K562 (cell line): ENCODE data around the gene ARL10. TPM values are rescaled to one million over a fixed set of nuclear protein-coding genes. Genes with fewer than 3 reads are reported as not detected.
A peak's percentile ranks its signal among the peaks of the same experiment; 100 is the strongest.

Source experiments
- ATAC-seq: fragments of 200-7000 bp; cut with Tn5 transposase; 3 replicates; pipeline ENCODE4 v1.9.1; 2020; ENCODE audit warnings: moderate library complexity
- BruUV-seq: library from RNA; stranded (reverse); fragments of 400-500 nt; replicated peaks from 2 replicates; lab custom pipeline; 2021; lab: Mats Ljungman, UMichigan
- CTCF ChIA-PET: fragments of 300-600 bp; formaldehyde crosslinking; extraction: SDS; loops from one replicate; lab custom pipeline; 2021; ENCODE audit warnings: low intra/inter-chr PET ratio; lab: Yijun Ruan, JAX
- POLR2A ChIA-PET: fragments of 300-600, 350-650 bp; sonication (Branson Sonifier 250); formaldehyde crosslinking; extraction: SDS; loops from one replicate; lab custom pipeline; 2021; ENCODE audit warnings: antibody characterized with exemption, inconsistent platforms; lab: Yijun Ruan, JAX
- DNase-seq, 4 experiments: peaks; one replicate each; pipeline versions ENCODE4 v3.0.0 to v3.0.0-alpha.2; 2011 to 2018; ENCODE audit warnings: low spot score in 3 of 4, mixed read lengths in 3 of 4; ENCODE audit errors: extremely low read depth in 1 of 4
- FAIRE-seq: peaks from 2 replicates; lab custom pipeline; 2011; peaks lifted over from hg19 to GRCh38; lab: Jason Lieb, UNC
- H2AFZ ChIP-seq: 2 replicates; pipeline ENCODE4 v1.6.0; 2011; ENCODE audit warnings: low read depth, low read length, control low read depth, inconsistent platforms
- H3K27ac ChIP-seq: fragments of 200-600 bp; 3 replicates; pipeline ENCODE4 v1.8.0; 2011; ENCODE audit warnings: low read depth, mild to moderate bottlenecking, control low read depth, inconsistent platforms, low read length, moderate library complexity, mixed read lengths; ENCODE audit errors: extremely low read depth
- H3K27me3 ChIP-seq, 2 experiments: fragments of 300-600 bp in 1 of 2; 2 replicates in 1 of 2; 3 replicates in 1 of 2; pipeline versions ENCODE4 v1.6.0 to v1.8.0; 2011; ENCODE audit warnings: inconsistent platforms in 2 of 2, low read length in 2 of 2, mild to moderate bottlenecking in 1 of 2, mixed read lengths in 1 of 2, moderate library complexity in 1 of 2; ENCODE audit not compliant: control insufficient read depth in 2 of 2, insufficient read depth in 2 of 2
- H3K36me3 ChIP-seq: fragments of 300-600 bp; 3 replicates; pipeline ENCODE4 v1.8.0; 2011; ENCODE audit warnings: mild to moderate bottlenecking, low read length, inconsistent platforms; ENCODE audit not compliant: control insufficient read depth, insufficient read depth
- H3K4me1 ChIP-seq, 2 experiments: fragments of 200-600 bp in 1 of 2; replicated peaks in 1 of 2; 2 replicates in 1 of 2; 3 replicates in 1 of 2; pipeline versions ENCODE4 v1.5.1 to v1.8.0; 2011; ENCODE audit warnings: inconsistent platforms in 2 of 2, low read length in 2 of 2, mild to moderate bottlenecking in 1 of 2, mixed read lengths in 1 of 2, moderate library complexity in 1 of 2; ENCODE audit not compliant: control insufficient read depth in 2 of 2, insufficient read depth in 2 of 2
- H3K4me2 ChIP-seq: 2 replicates; pipeline ENCODE4 v1.6.1; 2011; ENCODE audit warnings: low read length, control low read depth, inconsistent platforms, mixed read lengths; ENCODE audit not compliant: insufficient read depth
- H3K4me3 ChIP-seq: fragments of 200-600 bp; sonication (generic), shearing (Covaris generic); 2 replicates; pipeline ENCODE4 v1.5.1; 2016; ENCODE audit warnings: control low read depth, inconsistent platforms
- H3K79me2 ChIP-seq: fragments of 200-600 bp; 3 replicates; pipeline ENCODE4 v1.8.0; 2011; ENCODE audit warnings: low read length, inconsistent platforms; ENCODE audit not compliant: control insufficient read depth, insufficient read depth
- H3K9ac ChIP-seq, 2 experiments: 2 replicates each; pipeline versions ENCODE4 v1.6.0 to v1.6.1; 2011; ENCODE audit warnings: low read depth in 2 of 2, low read length in 2 of 2, control low read depth in 1 of 2, inconsistent platforms in 1 of 2, mild to moderate bottlenecking in 1 of 2, mixed read lengths in 1 of 2; ENCODE audit not compliant: insufficient read depth in 1 of 2
- H3K9me1 ChIP-seq: one replicate; pipeline ENCODE4 v1.6.0; 2011; ENCODE audit warnings: inconsistent platforms, mild to moderate bottlenecking, low read length, moderate library complexity; ENCODE audit not compliant: control insufficient read depth, insufficient read depth
- H3K9me3 ChIP-seq: replicated peaks from 2 replicates; pipeline ENCODE4 v1.5.1; 2011; ENCODE audit warnings: low read depth, low read length, inconsistent platforms; ENCODE audit not compliant: control insufficient read depth, insufficient read depth
- H4K20me1 ChIP-seq: replicated peaks from 2 replicates; pipeline ENCODE4 v1.6.1; 2011; ENCODE audit warnings: low read length, inconsistent platforms, mixed read lengths; ENCODE audit not compliant: control insufficient read depth, insufficient read depth
- CEBPB ChIP-seq: fragments of 450-650 bp; IDR thresholded peaks from 2 replicates; pipeline ENCODE4 v1.6.1; 2016; ENCODE audit warnings: missing genetic modification characterization, missing compliant biosample characterization
- CREB1 ChIP-seq, 2 experiments: sonication (generic) in 1 of 2; formaldehyde crosslinking in 1 of 2; IDR thresholded peaks; 2 replicates each; pipeline versions ENCODE4 v1.6.1 to v1.8.0; 2012 to 2022; ENCODE audit warnings: inconsistent platforms in 1 of 2, mild to moderate bottlenecking in 1 of 2, missing genetic modification reagents in 1 of 2, moderate library complexity in 1 of 2
- GABPB2 ChIP-seq: fragments of 250-450 bp; sonication (Bioruptor Pico); conservative IDR thresholded peaks from 2 replicates; pipeline ENCODE4 v1.5.1; 2021; ENCODE audit warnings: mild to moderate bottlenecking
- ILK ChIP-seq: fragments of 450-650 bp; IDR thresholded peaks from 2 replicates; pipeline ENCODE4 v1.6.1; 2016; ENCODE audit warnings: missing genetic modification characterization, low read depth, mild to moderate bottlenecking, missing compliant biosample characterization, moderate library complexity, borderline replicate concordance
- MCM5 ChIP-seq: fragments of 450-650 bp; IDR thresholded peaks from 2 replicates; pipeline ENCODE4 v1.6.1; 2016; ENCODE audit warnings: low read depth
- MYBL2 ChIP-seq, 2 experiments: fragments of 450-650 bp in 1 of 2; sonication (generic) in 1 of 2; formaldehyde crosslinking in 1 of 2; IDR thresholded peaks; 2 replicates each; pipeline versions ENCODE4 v1.6.1 to v1.8.1; 2017 to 2022; ENCODE audit warnings: borderline replicate concordance in 1 of 2, inconsistent platforms in 1 of 2, low read depth in 1 of 2, mild to moderate bottlenecking in 1 of 2, missing genetic modification reagents in 1 of 2, moderate library complexity in 1 of 2
- POLR3G ChIP-seq: IDR thresholded peaks from 2 replicates; pipeline ENCODE4 v1.6.1; 2011; ENCODE audit not compliant: insufficient read length, insufficient replicate concordance; ENCODE audit errors: extremely low read depth
- PURB ChIP-seq: sonication (generic); formaldehyde crosslinking; IDR thresholded peaks from 2 replicates; pipeline ENCODE4 v1.9.0; 2021; ENCODE audit warnings: low read depth, mild to moderate bottlenecking, missing genetic modification reagents
- SIX5 ChIP-seq, 2 experiments: IDR thresholded peaks; 2 replicates each; pipeline ENCODE4 v1.6.1; 2011; ENCODE audit warnings: low read length in 2 of 2, borderline replicate concordance in 1 of 2, low read depth in 1 of 2, mild to moderate bottlenecking in 1 of 2, moderate library complexity in 1 of 2; ENCODE audit not compliant: insufficient read depth in 1 of 2
- SUPT5H ChIP-seq: fragments of 450-650 bp; IDR thresholded peaks from 2 replicates; pipeline ENCODE4 v1.6.1; 2016
- ZBTB1 ChIP-seq: sonication (generic); formaldehyde crosslinking; IDR thresholded peaks from 2 replicates; pipeline ENCODE4 v1.8.1; 2023; ENCODE audit warnings: missing genetic modification reagents, low read depth, mild to moderate bottlenecking, borderline replicate concordance
- ZNF384 ChIP-seq: IDR thresholded peaks from 2 replicates; pipeline ENCODE4 v1.6.1; 2012; ENCODE audit warnings: low read depth, low read length, improper control_type of control experiment
- WGBS: fragments of 100-300 bp; shearing (Covaris generic); methylation state at CpG from one replicate; pipeline ENCODE4 v1.1.6; 2016; ENCODE audit warnings: low coverage, mixed read lengths; ENCODE audit not compliant: insufficient coverage; ENCODE audit errors: missing lambda C conversion rate; 5-methylcytosine and 5-hydroxymethylcytosine counted together
- in situ Hi-C: fragments of 300-500 bp; cut with MboI; formaldehyde crosslinking; loops from 4 replicates; pipeline ENCODE4 v1.15.0; 2018; ENCODE audit warnings: inconsistent platforms, mixed read lengths
- intact Hi-C: fragments of 100-400 bp; cut with micrococcal nuclease; formaldehyde crosslinking; loops from 2 replicates; pipeline ENCODE4 v1.14.2; 2022
- polyA plus RNA-seq, 8 experiments: library from polyadenylated mRNA; depleted of rRNA in 4 of 8; stranded (reverse) in 5 of 8; unstranded in 3 of 8; fragments of >200 nt; fragmentation: Nextera tagmentation in 2 of 8; fragmentation: Illumina TruSeq in 1 of 8; extraction: Ambion mirVana in 2 of 8; extraction: Trizol in 1 of 8; gene quantifications; 2 replicates each; pipeline versions ENCODE4 v1.2.1 to v1.2.3, GENCODE V29; 2011 to 2014; ENCODE audit warnings: inconsistent platforms in 1 of 8, missing spikeins in 1 of 8
- total RNA-seq, 7 experiments: library from RNA; depleted of rRNA in 6 of 7; stranded (reverse); fragments of >200 nt in 6 of 7; fragmentation: Illumina TruSeq in 2 of 7; extraction: Trizol in 2 of 7; gene quantifications; 2 replicates each; pipeline versions ENCODE4 v1.2.1 to v1.2.3, GENCODE V29; 2011 to 2021; ENCODE audit warnings: low replicate concordance in 1 of 7
- TF ChIP-seq, protein P1 (sequence below): fragments of 250-450 bp; sonication (Bioruptor Pico); IDR thresholded peaks from 2 replicates; pipeline ENCODE4 v1.5.0; 2020; ENCODE audit warnings: mild to moderate bottlenecking
- TF ChIP-seq, protein P2 (sequence below): IDR thresholded peaks from 2 replicates; pipeline ENCODE4 v1.6.1; 2011; ENCODE audit warnings: borderline replicate concordance, low read depth, mild to moderate bottlenecking, moderate library complexity, low read length; ENCODE audit not compliant: insufficient read depth, poor library complexity, severe bottlenecking
- TF ChIP-seq, protein P3 (sequence below): fragments of 200-800 bp; sonication (Bioruptor generic); IDR thresholded peaks from 2 replicates; pipeline ENCODE4 v1.6.1; 2017; ENCODE audit warnings: missing genetic modification characterization, missing compliant biosample characterization

ARL10 gene
- total and polyA plus RNA-seq, 9 of the 15 experiments (the other 6 are each of a cell fraction or from before 2014, with no cell fraction given) = under 0.01 to 0.40 (median 0.34) TPM; not detected in 3

DNA sequence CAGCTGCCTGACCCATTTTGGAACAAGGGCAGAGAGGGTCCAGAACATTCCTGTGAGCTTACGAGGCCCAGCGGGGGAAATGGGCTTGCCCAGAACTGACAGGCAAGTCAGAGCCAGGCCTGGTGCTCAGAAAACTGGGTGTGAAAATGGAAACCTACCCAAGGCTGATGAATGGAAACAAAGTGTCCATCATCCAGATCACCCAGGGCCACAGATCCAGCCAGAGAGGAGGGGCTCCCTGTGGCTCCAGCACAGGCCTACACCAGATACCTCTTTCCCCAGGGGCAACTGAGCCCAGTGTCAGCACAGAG is 47.9 kb downstream of the ARL10 start:
- POLR2A ChIA-PET = interaction anchor here (0.7 kb wide), 1 partner anchor 260 kb away, joined by 3 read pairs; no protein-coding TSS in a partner anchor
- Histone ChIP-seq H3K27ac (no peak overlapping the region), H3K27me3 (no peaks in the 10 kb centered on the region), H2AFZ (no peak overlapping the region), H3K9me1 (peaks cover 4% of the 10 kb centered on the region), H3K4me3 (no peak overlapping the region), H3K9me3 (no peaks in the 10 kb centered on the region), H4K20me1 (peaks cover 9% of the 10 kb centered on the region; the same call in 1 of the 2 replicates), H3K4me1 (peaks cover 12 to 17% of the 10 kb centered on the region in 2 experiments; a peak in 4 of 5 replicates), H3K4me2 (no peak overlapping the region), H3K9ac (peak overlapping the region in 1 of 2 experiments; percentile 49; a peak in 2 of 4 replicates), H3K79me2 (peaks cover 21% of the 10 kb centered on the region), H3K36me3 (peaks cover 18% of the 10 kb centered on the region; the same call in 2 of the 3 replicates)
- 71% methylated on average over 1 of the region's 2 CpGs for WGBS
- in situ Hi-C loops (no loop called here), intact Hi-C loops (loop anchor here (10.0 kb wide), 1 partner anchor 72 kb away; no protein-coding TSS in a partner anchor)
- CTCF ChIA-PET = no interaction called here
- no peak for DNase-seq
- ATAC-seq = no peak
- FAIRE-seq = no peak
- no TSS peak for BruUV-seq
- TF ChIP-seq ZBTB1 (CRISPR knock-in tag) = no peak
- no peak for TF ChIP-seq ILK (tag)
- no peak for TF ChIP-seq GABPB2
- TF ChIP-seq MYBL2 (IDR thresholded peaks at IDR 0.05; ENCODE audit: low read depth) = no peak
- no peak for TF ChIP-seq MYBL2 (CRISPR knock-in tag; IDR thresholded peaks at IDR 0.05; ENCODE audit: borderline replicate concordance)
- no peak for TF ChIP-seq CREB1 (IDR thresholded peaks at IDR 0.05)
- no peak for TF ChIP-seq CREB1 (CRISPR knock-in tag; IDR thresholded peaks at IDR 0.05)
- TF ChIP-seq, protein P1, sequence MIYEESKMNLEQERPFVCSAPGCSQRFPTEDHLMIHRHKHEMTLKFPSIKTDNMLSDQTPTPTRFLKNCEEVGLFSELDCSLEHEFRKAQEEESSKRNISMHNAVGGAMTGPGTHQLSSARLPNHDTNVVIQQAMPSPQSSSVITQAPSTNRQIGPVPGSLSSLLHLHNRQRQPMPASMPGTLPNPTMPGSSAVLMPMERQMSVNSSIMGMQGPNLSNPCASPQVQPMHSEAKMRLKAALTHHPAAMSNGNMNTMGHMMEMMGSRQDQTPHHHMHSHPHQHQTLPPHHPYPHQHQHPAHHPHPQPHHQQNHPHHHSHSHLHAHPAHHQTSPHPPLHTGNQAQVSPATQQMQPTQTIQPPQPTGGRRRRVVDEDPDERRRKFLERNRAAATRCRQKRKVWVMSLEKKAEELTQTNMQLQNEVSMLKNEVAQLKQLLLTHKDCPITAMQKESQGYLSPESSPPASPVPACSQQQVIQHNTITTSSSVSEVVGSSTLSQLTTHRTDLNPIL = no peak
- no peak for TF ChIP-seq CEBPB (tag)
- TF ChIP-seq, protein P2, sequence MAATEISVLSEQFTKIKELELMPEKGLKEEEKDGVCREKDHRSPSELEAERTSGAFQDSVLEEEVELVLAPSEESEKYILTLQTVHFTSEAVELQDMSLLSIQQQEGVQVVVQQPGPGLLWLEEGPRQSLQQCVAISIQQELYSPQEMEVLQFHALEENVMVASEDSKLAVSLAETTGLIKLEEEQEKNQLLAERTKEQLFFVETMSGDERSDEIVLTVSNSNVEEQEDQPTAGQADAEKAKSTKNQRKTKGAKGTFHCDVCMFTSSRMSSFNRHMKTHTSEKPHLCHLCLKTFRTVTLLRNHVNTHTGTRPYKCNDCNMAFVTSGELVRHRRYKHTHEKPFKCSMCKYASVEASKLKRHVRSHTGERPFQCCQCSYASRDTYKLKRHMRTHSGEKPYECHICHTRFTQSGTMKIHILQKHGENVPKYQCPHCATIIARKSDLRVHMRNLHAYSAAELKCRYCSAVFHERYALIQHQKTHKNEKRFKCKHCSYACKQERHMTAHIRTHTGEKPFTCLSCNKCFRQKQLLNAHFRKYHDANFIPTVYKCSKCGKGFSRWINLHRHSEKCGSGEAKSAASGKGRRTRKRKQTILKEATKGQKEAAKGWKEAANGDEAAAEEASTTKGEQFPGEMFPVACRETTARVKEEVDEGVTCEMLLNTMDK = no peak
- no peak for TF ChIP-seq PURB (CRISPR knock-in tag)
- TF ChIP-seq, protein P3, sequence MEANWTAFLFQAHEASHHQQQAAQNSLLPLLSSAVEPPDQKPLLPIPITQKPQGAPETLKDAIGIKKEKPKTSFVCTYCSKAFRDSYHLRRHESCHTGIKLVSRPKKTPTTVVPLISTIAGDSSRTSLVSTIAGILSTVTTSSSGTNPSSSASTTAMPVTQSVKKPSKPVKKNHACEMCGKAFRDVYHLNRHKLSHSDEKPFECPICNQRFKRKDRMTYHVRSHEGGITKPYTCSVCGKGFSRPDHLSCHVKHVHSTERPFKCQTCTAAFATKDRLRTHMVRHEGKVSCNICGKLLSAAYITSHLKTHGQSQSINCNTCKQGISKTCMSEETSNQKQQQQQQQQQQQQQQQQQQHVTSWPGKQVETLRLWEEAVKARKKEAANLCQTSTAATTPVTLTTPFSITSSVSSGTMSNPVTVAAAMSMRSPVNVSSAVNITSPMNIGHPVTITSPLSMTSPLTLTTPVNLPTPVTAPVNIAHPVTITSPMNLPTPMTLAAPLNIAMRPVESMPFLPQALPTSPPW (CRISPR knock-in tag) = no peak
- TF ChIP-seq SIX5 (IDR thresholded peaks at IDR 0.05; ENCODE audit: borderline replicate concordance in 1 of 2, insufficient read depth in 1 of 2, low read depth in 1 of 2, low read length in 2 of 2) = no peak
- TF ChIP-seq SUPT5H = no peak
- no peak for TF ChIP-seq ZNF384
- TF ChIP-seq POLR3G = no peak
- no peak for TF ChIP-seq MCM5
